Aorta (tissue), 5 donors: Measurements from ENCODE around the gene ZNF287. TPM values are rescaled to one million over a fixed set of nuclear protein-coding genes. Genes with fewer than 3 reads are reported as not detected.

ENCODE experiments used
- ATAC-seq: fragments of 200-7000 bp; cut with Tn5 transposase; one replicate; pipeline ENCODE4 v1.9.1; 2022; ENCODE audit warnings: moderate library complexity; ENCODE audit not compliant: low FRiP score
- DNase-seq, 2 donors: peaks; one replicate each; pipeline ENCODE4 v3.0.0-alpha.2; 2020
- H3K27ac ChIP-seq, 2 donors: one replicate each; pipeline ENCODE4 v1.5.1; 2013; ENCODE audit warnings: low read length in 2 of 2, mild to moderate bottlenecking in 2 of 2, moderate library complexity in 2 of 2, control low read depth in 1 of 2, inconsistent platforms in 1 of 2, low read depth in 1 of 2
- H3K27me3 ChIP-seq, 2 donors: one replicate each; pipeline ENCODE4 v1.6.1; 2013; ENCODE audit warnings: control low read depth in 1 of 2, low read length in 1 of 2, mild to moderate bottlenecking in 1 of 2, moderate library complexity in 1 of 2; ENCODE audit not compliant: insufficient read depth in 2 of 2, control insufficient read depth in 1 of 2
- H3K36me3 ChIP-seq, 2 donors: one replicate each; pipeline ENCODE4 v1.6.1; 2013; ENCODE audit warnings: control low read depth in 1 of 2, low read length in 1 of 2, mild to moderate bottlenecking in 1 of 2; ENCODE audit not compliant: insufficient read depth in 2 of 2, control insufficient read depth in 1 of 2
- H3K4me1 ChIP-seq, 2 donors: one replicate each; pipeline ENCODE4 v1.6.1; 2013; ENCODE audit warnings: low read length in 2 of 2, control low read depth in 1 of 2, mild to moderate bottlenecking in 1 of 2, moderate library complexity in 1 of 2; ENCODE audit not compliant: insufficient read depth in 2 of 2, control insufficient read depth in 1 of 2
- H3K4me3 ChIP-seq, 2 donors: one replicate each; pipeline ENCODE4 v1.5.1; 2013; ENCODE audit warnings: low read length in 2 of 2, control low read depth in 1 of 2, mild to moderate bottlenecking in 1 of 2
- H3K9me3 ChIP-seq: one replicate; pipeline ENCODE4 v1.6.1; 2013; ENCODE audit warnings: mild to moderate bottlenecking, low read length; ENCODE audit not compliant: control insufficient read depth
- WGBS, 2 donors: extraction: QIAGEN DNeasy Blood & Tissue Kit; methylation state at CpG; one replicate each; pipeline ENCODE4 v1.1.7; 2013; 5-methylcytosine and 5-hydroxymethylcytosine counted together
- intact Hi-C, 2 donors: fragments of 100-400 bp; cut with DNase I; formaldehyde crosslinking; loops; one replicate each; pipeline versions ENCODE4 v1.14.2 to v1.15.0; 2022
- polyA plus RNA-seq, 2 donors: library from polyadenylated mRNA; stranded (reverse); fragments of 200-250 nt; gene quantifications; one replicate each; pipeline ENCODE4 v1.2.3, GENCODE V29; 2013
- total RNA-seq, 2 donors: library from RNA; stranded (reverse); fragmentation: NEBNext Ultra II Directional; extraction: Animal tissue kit (Norgen Biotek cat#: 25700); gene quantifications; one replicate each; pipeline ENCODE4 v1.2.1, GENCODE V29; 2021
- donor health status: healthy with polysubstance abuse.
- donor health status: Bipolar disorder and iron deficiency.
- donor health status: DM: no; HTN: no; CAD: no.
- donor health status: DM: no; HTN: no; CAD: no.
- donor health status: DM: yes; HTN: yes; CAD: no.

ZNF287 gene
- total and polyA plus RNA-seq, 4 donors = 2.1 to 7.4 (median 5.2) TPM

DNA sequence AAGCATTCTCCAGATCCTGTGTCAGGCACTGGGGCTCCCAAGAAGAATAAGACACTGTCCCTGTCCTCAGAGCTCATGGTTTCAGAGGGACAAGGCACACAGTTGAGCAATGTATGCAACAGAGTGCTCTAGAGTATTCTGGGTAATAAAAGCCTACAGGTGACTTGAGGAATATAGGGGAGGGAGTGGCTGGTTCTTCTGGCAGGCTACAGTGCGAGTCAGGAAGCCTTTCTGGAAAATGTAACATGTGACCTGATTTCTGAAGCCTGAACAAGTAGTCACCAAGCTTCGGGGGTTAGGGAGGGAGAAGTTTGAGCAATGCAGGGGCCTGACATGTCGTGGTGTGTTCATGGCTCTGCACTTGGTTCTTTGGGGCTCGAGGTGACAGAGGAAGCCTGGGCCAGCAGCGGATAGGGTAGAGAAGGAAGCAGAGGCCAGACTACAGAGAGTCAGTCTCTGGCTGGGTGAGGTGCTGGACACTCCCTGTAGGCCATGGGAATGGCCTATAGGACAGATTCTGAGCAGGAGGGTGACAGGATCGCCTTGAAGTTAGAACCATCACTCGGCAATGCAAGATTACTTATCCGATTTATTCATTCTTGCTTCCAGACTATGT, 61.0 kb downstream of the ZNF287 start:
- ATAC-seq = no peak

GRCh38 chr17:16506188-16506587, 62.8 kb downstream of the ZNF287 start:
- H3K4me1 ChIP-seq = no peaks in the 10 kb centered on the region
- ATAC-seq (no peak), DNase-seq (no peak)
- no peaks in the 10 kb centered on the region for H3K36me3 ChIP-seq
- intact Hi-C loops = no loop called here
- no peaks in the 10 kb centered on the region for H3K27me3 ChIP-seq
- H3K27ac ChIP-seq = no peak overlapping the region
- H3K4me3 ChIP-seq = no peak overlapping the region
- 93 to 97% methylated on average over 3 of the region's 3 CpGs for WGBS, 2 donors
- no peaks in the 10 kb centered on the region for H3K9me3 ChIP-seq

More for the DNA sequence above, 61.0 kb downstream of the ZNF287 start:
- Histone ChIP-seq H3K36me3 (no peaks in the 10 kb centered on the region), H3K9me3 (no peaks in the 10 kb centered on the region), H3K27me3 (no peaks in the 10 kb centered on the region), H3K4me3 (no peak overlapping the region), H3K27ac (no peak overlapping the region), H3K4me1 (no peaks in the 10 kb centered on the region)
- no peak for DNase-seq
- intact Hi-C loops = no loop called here
- WGBS, 2 donors = 70 to 71% methylated on average over 8 of the region's 8 CpGs

DNA sequence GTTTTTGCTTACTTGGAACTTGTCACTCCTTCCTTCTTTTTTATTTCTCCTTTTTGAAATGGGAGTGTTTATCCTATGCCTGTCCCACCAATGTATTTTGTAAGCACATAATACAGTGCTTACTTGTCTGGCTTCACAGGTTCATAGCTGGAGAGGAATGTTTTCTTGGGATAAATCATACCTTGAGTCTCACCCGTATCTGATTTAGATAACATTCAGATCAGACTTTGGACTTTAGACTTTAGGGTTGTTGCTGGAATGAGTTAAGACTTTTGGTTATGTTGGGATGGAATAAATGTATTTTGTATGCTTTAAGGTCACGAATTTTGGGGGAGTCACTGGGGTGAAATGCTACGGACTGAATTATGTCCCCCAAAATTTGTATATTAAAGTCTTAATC, 64.0 kb downstream of the ZNF287 start:
- ATAC-seq = no peak
- Histone ChIP-seq H3K27ac (no peak overlapping the region), H3K9me3 (no peaks in the 10 kb centered on the region), H3K27me3 (no peaks in the 10 kb centered on the region), H3K4me3 (no peak overlapping the region), H3K4me1 (no peaks in the 10 kb centered on the region), H3K36me3 (no peaks in the 10 kb centered on the region)
- 86 to 94% methylated on average over 3 of the region's 3 CpGs for WGBS, 2 donors
- intact Hi-C loops = no loop called here
- no peak for DNase-seq

Other genes starting within 250 kb of the ZNF287 start
- gene CENPV, start 215.7 kb downstream of the ZNF287 start, total RNA-seq = 10 to 100 TPM in 1 of 2 donors, 1 to 10 TPM in 1; 9.5 to 24.8 TPM
- gene CENPV, start 215.7 kb downstream of the ZNF287 start, polyA plus RNA-seq = 10 to 100 TPM; 17.2 to 33.8 TPM
- 100 to 1,000 TPM; 809 to 914 TPM for gene UBB, start 188.1 kb downstream of the ZNF287 start, total RNA-seq
- gene UBB, start 188.1 kb downstream of the ZNF287 start, polyA plus RNA-seq = 1,000 to 10,000 TPM in 1 of 2 donors, 100 to 1,000 TPM in 1; 929 to 1,130 TPM
- 10 to 100 TPM; 33.4 to 40.3 TPM for gene TRPV2, start 153.6 kb downstream of the ZNF287 start, total RNA-seq
- gene TRPV2, start 153.6 kb downstream of the ZNF287 start, polyA plus RNA-seq = 10 to 100 TPM in 1 of 2 donors, 1 to 10 TPM in 1; 8.5 to 27.7 TPM
- 1 to 10 TPM; 2.4 to 4.8 TPM for gene LRRC75A, start 77.0 kb downstream of the ZNF287 start, total RNA-seq
- 10 to 100 TPM in 1 of 2 donors, 1 to 10 TPM in 1; 3.9 to 14.1 TPM for gene LRRC75A, start 77.0 kb downstream of the ZNF287 start, polyA plus RNA-seq
- gene ZNF624, start 84.6 kb upstream of the ZNF287 start, total RNA-seq = 1 to 10 TPM; 3.4 to 7.6 TPM
- gene ZNF624, start 84.6 kb upstream of the ZNF287 start, polyA plus RNA-seq = 1 to 10 TPM; 1.0 to 2.1 TPM
- gene CCDC144A, start 121.0 kb upstream of the ZNF287 start, total RNA-seq = 10 to 100 TPM in 1 of 2 donors, 1 to 10 TPM in 1; 2.5 to 18.6 TPM
- gene CCDC144A, start 121.0 kb upstream of the ZNF287 start, polyA plus RNA-seq = 1 to 10 TPM in 1 of 2 donors, not detected in 1; 3.2 TPM